AG04450 (cell line): ENCODE measurements around the gene EXOC2. TPM values are rescaled to one million over a fixed set of nuclear protein-coding genes. Genes with fewer than 3 reads are reported as not detected.

Source experiments
- CTCF ChIA-PET: fragments of 300-600, 350-600 bp; formaldehyde crosslinking; extraction: SDS; loops from one replicate; lab custom pipeline; 2022; ENCODE audit warnings: antibody characterized with exemption, inconsistent platforms; lab: Charles Lee
- POLR2A ChIA-PET: fragments of 350-600 bp; formaldehyde crosslinking; extraction: SDS; loops from one replicate; lab custom pipeline; 2021; ENCODE audit warnings: antibody characterized with exemption, inconsistent platforms; lab: Yijun Ruan, JAX
- DNase-seq: peaks from one replicate; pipeline ENCODE4 v3.0.0-alpha.2; 2011; ENCODE audit warnings: low read depth, low spot score
- H3K27ac ChIP-seq: one replicate; pipeline ENCODE4 v1.5.1; 2012; ENCODE audit warnings: low read depth, low read length, control low read depth
- H3K27me3 ChIP-seq: one replicate; pipeline ENCODE4 v1.6.0; 2012; ENCODE audit warnings: low read length; ENCODE audit not compliant: control insufficient read depth, insufficient read depth
- H3K4me3 ChIP-seq: 2 replicates; pipeline ENCODE4 v1.5.1; 2011; ENCODE audit warnings: mild to moderate bottlenecking, low read depth, low read length, control low read depth
- H3K9me3 ChIP-seq: 2 replicates; pipeline ENCODE4 v1.5.1; 2012; ENCODE audit warnings: low read length; ENCODE audit not compliant: control insufficient read depth, insufficient read depth
- CTCF ChIP-seq: IDR thresholded peaks from 2 replicates; pipeline ENCODE4 v1.5.1; 2011; ENCODE audit warnings: low read depth, low read length, control low read depth, inconsistent platforms
- polyA plus RNA-seq: library from polyadenylated mRNA; depleted of rRNA; stranded (reverse); fragments of >200 nt; gene quantifications from 2 replicates; pipeline ENCODE4 v1.2.3, GENCODE V29; 2011

Gene EXOC2
- polyA plus RNA-seq, 1 experiment: 33.4 TPM

GRCh38 chr6:494394-494793, 198.5 kb downstream of the EXOC2 start:
- Histone ChIP-seq H3K9me3 (no peaks in the 10 kb centered on the region), H3K27ac (no peak overlapping the region), H3K27me3 (no peaks in the 10 kb centered on the region), H3K4me3 (no peak overlapping the region)
- CTCF ChIA-PET: no interaction called here
- TF ChIP-seq CTCF: no peak
- DNase-seq: no peak
- POLR2A ChIA-PET: no interaction called here

- CTCF ChIA-PET: no interaction called here
- POLR2A ChIA-PET: no interaction called here
- H3K4me3 ChIP-seq: no peak overlapping the region
- no peak for TF ChIP-seq CTCF
- no peaks in the 10 kb centered on the region for H3K9me3 ChIP-seq
- H3K27ac ChIP-seq: no peak overlapping the region
- no peaks in the 10 kb centered on the region for H3K27me3 ChIP-seq
- no peak for DNase-seq
Measured at GRCh38 chr6:493840-494239, 199.1 kb downstream of the EXOC2 start.

DNA sequence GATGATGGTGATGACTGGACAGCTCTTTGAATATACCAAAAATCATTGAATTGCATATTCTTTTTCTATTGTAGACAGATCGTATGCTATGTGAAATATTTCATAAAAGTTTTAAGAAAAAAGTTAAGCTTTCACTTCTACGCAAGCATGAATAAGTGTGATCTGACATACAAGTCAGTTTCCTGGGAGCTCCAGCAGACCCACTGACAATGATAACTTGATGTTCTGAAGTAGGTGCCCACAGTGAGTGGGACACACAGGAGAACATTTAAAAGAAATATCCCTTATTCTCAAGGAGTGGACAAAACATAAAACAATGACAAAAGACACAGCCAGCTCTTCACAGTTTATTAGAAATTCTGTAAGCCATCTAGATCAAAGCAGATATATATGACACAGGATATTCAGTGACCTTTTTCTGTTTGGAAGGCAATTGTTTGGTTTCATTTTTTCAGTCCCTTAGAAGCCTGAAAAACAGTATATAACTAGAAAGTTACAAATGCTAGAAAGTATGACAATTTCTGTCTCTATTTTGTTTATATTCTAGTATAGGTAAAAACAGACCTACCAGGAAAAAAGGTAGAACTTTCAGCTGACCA, 200.0 kb downstream of the EXOC2 start:
- Histone ChIP-seq H3K27ac (no peak overlapping the region), H3K27me3 (no peaks in the 10 kb centered on the region), H3K9me3 (no peaks in the 10 kb centered on the region; the same call in 1 of the 2 replicates), H3K4me3 (no peak overlapping the region)
- no peak for TF ChIP-seq CTCF
- ChIA-PET CTCF (no interaction called here), POLR2A (no interaction called here)
- DNase-seq: no peak

GRCh38 chr6:492178-492577, 200.8 kb downstream of the EXOC2 start:
- ChIA-PET POLR2A (no interaction called here), CTCF (no interaction called here)
- Histone ChIP-seq H3K27me3 (no peaks in the 10 kb centered on the region), H3K27ac (no peak overlapping the region), H3K9me3 (no peaks in the 10 kb centered on the region; the same call in 1 of the 2 replicates), H3K4me3 (no peak overlapping the region)
- no peak for TF ChIP-seq CTCF
- no peak for DNase-seq

- DNase-seq: no peak
- Histone ChIP-seq H3K9me3 (no peaks in the 10 kb centered on the region; the same call in 1 of the 2 replicates), H3K4me3 (no peak overlapping the region), H3K27me3 (no peaks in the 10 kb centered on the region), H3K27ac (no peak overlapping the region)
- ChIA-PET CTCF (no interaction called here), POLR2A (no interaction called here)
- no peak for TF ChIP-seq CTCF
Measured at GRCh38 chr6:491233-491632, 201.7 kb downstream of the EXOC2 start.
